ENCODE data around the gene TMIGD1.

GRCh38 chr17:30357476-30357875 lies 23.6 kb upstream of the TMIGD1 start:
- no peak for TF ChIP-seq USF2 (IDR thresholded peaks at IDR 0.05; ENCODE audit: borderline replicate concordance, low read depth, low read length)
- no peak for TF ChIP-seq CTCF (IDR thresholded peaks at IDR 0.05)
- no peak for TF ChIP-seq JUND (IDR thresholded peaks at IDR 0.05)
- no peak for TF ChIP-seq SIN3A (IDR thresholded peaks at IDR 0.05; ENCODE audit: borderline replicate concordance, low read depth, low read length)
- no peak for TF ChIP-seq GATA2 (CRISPR knock-in tag; IDR thresholded peaks at IDR 0.05)
- TF ChIP-seq MXI1 (IDR thresholded peaks at IDR 0.05; ENCODE audit: low read depth, low read length), result no peak
